GM21390 (cell line): ENCODE results near the gene SPATS2.
"Not testable (repeated sequence)": the region's sequence is repeated elsewhere in the genome, so short reads cannot be mapped to it uniquely, and the experiment has no call there.

Experiments
- ATAC-seq: cut with Tn5 transposase; IDR thresholded peaks from one replicate; pipeline ENCODE4 v1.9.1; 2021; ENCODE audit not compliant: unreplicated experiment

The SPATS2 gene

DNA sequence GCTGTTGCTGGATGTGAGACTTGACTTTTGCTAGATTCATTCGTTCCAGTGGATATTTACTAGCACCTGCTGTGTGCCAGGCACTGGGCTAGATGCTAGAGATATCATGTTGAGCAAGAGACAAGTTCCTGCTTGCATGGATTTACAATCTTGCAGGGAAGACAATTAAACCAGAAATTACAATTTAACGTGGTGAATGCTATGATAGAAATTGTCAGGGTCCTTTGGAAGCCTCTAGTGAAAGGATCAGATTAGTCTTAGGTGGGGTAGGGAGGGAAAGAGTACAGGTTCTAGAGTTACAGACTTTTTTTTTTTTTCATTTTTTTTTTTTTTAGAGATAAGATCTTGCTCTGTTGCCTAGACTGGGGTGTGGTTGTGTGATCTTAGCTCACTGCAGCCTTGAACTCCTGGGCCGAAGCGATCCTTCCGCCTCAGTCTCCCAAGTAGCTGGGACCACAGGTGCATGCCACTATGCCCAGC lies 36.7 kb downstream of the SPATS2 start:
- no peak for ATAC-seq

DNA sequence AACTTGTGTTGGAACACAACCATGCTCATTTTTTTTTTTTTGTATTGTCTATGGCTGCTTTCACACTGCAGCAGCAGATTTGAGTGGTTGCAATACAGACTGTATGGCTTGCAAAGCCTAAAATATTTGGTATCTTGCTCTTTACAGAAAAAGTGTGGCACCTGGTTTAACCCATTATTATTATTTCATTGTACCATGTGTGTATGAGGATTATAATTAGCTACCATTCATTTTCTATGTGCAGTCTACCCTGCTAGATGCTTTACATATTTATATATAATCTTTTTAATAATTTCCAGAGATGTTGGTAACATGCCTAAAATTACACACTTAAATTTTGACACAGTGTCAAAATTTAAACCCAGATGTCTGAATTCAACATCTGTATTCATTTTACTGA lies 37.7 kb downstream of the SPATS2 start:
- ATAC-seq = no peak

DNA sequence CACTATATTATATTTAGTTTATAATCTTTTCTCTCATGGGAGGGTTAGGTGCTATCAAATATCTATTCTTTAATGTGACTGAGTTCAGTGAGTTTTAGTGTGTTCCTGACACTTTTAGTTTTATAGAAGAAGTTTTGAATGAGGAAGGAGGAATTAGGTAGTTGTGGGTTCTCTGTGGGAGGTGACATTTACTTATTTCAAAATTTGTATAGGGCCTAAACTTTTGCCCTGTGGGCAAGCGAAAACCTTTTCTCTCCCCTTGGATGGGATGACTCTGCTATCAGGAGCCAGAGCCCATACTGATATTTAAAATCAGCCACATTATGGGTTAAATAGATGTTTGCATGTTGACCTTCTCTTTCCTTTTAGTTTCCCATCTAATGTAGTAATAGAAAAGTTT lies 43.6 kb downstream of the SPATS2 start:
- ATAC-seq = no peak

DNA sequence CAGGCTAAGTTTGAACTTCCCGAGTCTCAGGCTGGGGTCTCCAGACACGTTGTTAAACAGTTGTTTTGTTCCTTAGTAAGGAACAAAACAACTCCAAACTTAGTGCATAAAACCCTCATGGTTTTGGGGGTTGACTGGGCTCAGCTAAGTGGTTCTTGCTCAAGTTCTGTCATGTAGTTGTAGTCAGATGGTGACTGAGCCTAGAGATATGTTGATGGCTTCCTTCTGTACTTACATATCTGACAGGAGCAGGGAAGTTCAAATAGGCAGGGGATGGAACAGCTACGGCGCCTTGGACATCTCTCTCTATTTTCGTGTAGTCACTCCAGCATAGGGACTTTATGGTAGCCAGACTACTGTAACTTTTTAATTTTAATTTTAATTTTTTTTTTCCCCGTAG lies 45.7 kb downstream of the SPATS2 start:
- ATAC-seq = no peak

DNA sequence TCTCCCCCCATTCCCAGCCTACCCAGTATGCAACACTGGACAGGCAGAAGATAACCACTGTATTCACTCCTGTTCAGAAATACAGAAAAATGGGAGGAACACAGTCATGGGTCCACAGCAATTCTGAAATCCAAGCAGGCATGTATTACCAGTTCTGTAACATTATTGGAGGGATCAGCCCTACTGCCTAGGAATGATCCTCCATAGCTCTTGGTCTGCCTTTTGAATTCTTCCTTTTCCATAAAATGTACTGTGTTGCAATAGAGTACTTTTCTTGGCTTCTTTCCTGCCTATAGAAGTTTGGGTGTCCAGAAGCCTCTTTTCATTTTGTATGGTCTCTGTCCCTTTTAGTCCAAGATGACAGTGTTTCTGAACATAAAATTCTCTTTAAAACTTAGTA lies 46.5 kb downstream of the SPATS2 start:
- no peak for ATAC-seq

DNA sequence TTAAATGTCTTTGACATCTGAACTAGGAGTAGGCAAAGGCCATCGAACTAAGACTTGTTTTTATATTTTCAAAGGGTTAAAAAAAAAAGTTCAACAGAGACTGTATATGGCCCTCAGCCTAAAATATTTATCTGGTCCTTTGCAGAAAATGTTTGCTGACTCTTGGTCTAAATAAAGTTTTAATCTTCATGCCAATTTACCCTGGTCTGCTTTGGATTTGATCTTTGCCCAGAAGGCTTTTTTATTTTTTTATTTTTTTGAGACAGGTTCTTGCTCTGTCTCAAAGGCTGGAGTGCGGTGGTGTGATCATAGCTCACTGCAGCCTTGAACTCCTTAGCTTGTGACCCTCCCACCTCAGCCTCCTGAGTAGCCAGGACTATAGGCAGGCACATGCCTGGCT lies 47.1 kb downstream of the SPATS2 start:
- no peak for ATAC-seq

DNA sequence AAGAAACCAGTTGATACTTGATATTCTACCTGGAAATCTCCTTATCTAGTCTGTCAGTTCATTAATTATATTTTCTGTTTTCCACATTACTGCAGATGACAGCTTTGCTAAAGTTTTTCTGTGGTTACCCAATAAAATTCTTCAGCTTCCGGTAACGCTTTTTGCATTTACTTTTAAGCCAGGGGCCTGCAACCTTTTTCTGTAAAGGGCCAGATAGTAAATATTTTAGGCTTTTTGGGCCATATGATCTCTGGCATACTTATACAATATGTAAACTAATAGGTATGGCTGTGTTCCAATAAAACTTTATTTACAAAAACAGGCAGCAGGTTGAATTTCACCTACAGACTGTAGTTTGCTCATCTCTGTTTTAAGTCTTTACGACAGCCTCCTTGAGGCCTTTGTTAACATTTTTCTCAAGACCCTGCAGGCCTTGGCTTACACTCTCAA lies 48.3 kb downstream of the SPATS2 start:
- no peak for ATAC-seq

DNA sequence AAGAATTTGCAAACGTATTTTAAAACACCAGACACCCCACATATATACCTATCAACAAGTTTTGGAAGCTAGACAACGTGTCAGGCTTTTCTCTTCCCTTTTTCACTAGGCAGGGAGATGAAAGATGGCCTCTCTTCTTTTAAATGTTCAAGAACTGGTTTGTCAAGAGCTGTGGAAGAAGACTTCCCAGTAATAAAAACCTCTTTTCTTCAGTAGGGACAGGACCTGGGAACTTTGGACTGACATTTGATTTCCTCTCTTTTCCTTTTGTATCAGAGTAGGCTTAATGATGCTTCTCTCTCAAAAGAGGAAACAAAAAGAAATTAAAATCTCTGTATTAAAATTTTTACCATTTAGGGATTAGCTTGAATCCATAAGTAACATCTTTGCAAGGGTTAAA lies 49.6 kb downstream of the SPATS2 start:
- ATAC-seq = no peak

DNA sequence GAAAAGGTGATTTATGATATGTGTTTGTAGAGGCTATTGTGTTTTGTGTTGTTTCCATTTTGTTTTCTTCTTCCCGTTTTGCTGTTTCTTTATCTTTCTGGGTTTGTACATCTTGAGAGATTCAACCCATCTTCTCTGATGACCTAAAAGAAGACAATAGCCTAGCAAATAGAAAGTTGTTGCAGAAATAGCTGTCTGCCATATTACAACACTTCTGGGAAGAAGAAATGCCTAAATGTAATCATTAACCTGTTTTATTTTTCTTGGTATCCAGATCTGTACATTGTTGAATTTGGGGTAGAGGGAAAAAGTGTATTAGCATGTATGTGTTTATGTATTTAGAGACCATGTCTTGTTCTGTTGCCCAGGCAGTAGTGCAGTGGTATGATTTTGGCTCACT lies 50.3 kb downstream of the SPATS2 start:
- ATAC-seq = no peak

DNA sequence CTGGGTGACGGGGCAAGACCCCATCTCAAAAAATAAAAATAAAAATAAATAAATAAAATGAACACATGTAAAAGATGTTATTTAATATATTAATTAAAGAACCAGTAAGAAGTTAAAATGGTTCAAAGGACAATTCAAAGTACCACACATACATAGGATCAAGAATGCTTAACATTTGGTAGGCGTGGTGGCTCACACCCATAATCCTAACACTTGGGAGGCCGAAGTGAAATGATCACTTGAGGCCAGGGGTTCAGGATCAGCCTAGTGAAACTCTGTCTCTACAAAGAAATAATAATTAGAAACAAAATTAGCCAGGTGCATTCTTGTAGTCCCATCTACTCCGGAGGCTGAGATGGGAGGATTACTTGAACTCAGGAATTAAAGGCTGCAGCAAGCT lies 53.3 kb downstream of the SPATS2 start:
- no peak for ATAC-seq

DNA sequence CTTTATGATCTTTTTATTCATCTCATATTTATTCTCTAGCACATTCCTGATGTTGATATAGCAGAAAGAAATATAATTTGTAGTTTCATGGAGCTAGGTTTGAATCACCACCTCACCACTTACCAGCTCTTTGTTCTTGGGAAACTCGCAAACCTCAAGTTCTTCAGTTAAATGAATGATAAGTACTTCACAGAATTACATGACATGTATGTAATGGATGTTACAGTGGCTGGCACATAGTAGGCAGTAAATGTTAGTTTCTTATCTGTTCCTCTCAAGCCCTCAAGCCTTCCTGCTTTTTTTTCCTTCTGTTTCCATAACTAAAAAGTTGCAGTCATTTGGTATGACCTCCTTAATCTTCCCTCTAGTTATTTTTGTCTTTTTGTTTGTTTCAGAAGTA lies 54.9 kb downstream of the SPATS2 start:
- no peak for ATAC-seq

DNA sequence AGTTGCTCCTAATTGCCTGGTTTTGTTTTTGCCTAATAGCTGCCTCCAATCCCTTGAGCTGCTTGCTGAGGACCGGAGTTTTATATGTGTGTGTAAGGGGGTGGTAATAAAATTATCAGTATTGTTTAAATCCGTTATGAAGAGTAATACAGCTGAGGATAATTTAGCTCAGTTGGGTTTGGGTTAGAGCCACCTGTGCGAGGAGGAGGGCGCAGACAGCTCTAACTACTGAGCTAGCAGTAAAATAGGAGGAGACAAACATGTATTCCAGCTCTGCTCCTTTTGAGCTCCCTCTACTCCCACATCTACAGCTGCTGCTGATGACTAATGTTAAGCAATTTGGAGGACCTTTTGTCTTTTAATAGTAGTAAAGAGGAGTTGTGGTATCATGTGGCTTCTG lies 61.5 kb downstream of the SPATS2 start:
- no peak for ATAC-seq

DNA sequence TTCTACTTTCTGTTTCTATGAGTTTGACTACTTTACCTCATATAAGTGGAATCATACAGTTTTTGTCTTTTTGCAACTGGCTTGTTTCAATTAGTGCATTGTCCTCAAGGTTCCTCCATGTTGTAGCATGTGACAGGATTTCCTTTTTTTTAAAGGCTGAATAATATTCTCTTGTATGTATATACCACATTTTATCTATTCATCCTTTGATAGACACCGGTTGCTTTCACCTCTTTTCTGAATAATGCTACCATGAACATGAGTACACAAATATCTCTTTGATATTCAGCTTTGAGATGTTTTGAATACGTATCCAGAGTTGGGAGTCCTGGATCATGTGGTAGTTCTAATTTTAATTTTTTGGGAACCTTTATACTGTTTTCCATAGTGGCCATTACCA lies 65.4 kb downstream of the SPATS2 start:
- no peak for ATAC-seq

DNA sequence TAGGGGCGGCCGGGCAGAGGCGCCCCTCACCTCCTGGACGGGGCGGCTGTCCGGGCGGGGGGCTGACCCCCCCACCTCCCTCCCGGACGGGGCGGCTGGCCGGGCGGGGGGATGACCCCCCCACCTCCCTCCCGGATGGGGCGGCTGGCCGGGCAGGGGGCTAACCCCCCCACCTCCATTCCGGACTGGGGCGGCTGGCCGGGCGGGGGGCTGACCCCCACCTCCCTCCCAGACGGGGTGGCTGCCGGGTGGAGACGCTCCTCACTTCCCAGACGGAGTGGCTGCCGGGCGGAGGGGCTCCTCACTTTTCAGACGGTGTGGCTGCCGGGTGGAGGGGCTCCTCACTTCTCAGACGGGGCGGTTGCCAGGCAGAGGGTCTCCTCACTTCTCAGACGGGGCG lies 69.5 kb downstream of the SPATS2 start:
- ATAC-seq = not testable (repeated sequence)

DNA sequence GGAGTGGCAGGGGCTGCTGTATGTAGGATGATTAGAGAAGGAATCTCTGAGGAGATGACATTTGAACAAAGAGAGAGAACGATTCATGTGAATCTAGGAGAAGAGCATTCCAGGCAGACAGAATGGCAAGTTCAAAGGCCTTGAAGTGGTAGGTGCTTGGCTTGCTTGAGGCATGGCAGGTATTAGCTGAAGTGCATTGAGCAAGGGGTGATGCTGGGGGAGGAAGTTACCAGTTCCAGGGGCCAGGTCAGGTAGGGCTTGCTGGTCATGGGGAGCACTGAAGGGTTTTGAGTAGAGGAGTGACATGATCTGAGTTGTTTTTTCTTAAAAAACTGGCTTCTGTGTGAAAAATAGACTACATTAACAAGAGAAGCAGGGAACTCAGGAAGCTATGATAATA lies 71.8 kb downstream of the SPATS2 start:
- no peak for ATAC-seq

DNA sequence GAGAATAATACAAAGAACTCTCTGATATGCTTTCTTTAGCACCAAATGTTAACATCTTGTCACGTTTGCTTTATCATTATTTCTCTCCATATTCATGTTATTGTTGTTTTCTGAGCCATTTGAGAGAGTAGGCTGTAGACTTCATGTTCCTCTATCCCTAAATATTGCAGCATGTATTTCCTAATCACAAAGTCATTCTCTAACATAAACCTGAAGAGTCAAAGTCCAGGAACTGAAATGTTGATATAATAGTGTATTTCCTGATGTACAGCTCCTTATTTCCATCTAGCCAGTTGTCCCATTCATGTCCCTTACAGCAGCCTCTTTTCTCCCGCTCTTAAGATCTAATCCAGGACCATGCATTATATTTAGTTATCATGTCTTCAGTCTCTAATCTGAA lies 72.8 kb downstream of the SPATS2 start:
- ATAC-seq = no peak

DNA sequence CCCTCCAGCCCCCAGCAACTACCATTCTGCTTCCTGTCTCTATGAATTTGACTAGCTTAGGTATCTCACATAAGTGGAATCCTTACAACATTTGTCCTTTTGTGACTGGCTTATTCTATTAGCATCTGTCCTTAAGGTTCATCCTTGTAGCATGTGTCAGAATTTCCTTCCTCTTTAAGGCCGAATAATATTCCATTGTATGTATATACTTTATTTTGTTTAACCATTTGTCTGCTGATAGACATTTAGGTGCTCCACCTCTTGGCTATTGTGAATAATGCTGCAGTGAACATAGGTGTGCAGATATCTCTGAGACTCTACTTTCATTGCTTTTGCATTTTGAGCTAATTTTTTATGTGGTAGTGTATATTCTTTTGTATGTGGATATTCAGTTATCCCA lies 75.7 kb downstream of the SPATS2 start:
- no peak for ATAC-seq

DNA sequence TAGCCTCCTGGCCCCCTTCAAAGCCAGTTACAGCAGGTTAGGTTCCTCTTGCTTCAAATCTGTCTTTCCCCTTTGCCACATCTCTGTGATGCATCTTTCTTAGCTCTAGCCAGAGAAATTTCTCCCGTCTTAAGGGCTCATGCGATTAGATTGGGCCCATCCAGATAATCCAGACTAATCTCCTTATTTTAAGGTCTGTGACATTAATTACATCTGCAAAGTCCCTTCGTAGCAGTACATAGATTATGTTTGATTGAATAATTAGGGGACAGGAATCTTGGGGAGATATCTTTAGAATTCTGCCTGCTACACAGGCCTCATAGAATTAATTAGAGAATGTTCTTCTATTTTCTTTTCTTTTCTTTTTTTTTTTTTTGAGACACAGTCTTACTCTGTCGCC lies 79.3 kb downstream of the SPATS2 start:
- ATAC-seq = no peak

DNA sequence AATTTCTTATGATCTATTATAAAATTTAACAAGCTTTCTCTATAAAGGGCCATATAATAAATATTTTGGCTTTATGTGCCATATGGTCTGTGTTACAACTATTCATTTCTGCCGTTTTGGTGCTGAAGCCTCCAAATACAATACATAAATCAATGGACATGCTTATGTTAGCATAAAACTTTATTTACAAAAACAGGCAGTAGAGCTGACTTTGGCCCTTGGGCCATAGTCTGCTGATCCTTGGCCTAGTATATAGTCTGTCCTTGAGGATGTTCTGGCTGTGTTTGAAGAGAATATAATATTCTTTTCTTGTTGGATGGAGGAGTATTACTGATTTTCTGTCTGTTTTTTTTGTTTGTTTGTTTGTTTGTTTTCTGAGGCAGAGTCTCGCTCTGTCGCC lies 81.6 kb downstream of the SPATS2 start:
- no peak for ATAC-seq

DNA sequence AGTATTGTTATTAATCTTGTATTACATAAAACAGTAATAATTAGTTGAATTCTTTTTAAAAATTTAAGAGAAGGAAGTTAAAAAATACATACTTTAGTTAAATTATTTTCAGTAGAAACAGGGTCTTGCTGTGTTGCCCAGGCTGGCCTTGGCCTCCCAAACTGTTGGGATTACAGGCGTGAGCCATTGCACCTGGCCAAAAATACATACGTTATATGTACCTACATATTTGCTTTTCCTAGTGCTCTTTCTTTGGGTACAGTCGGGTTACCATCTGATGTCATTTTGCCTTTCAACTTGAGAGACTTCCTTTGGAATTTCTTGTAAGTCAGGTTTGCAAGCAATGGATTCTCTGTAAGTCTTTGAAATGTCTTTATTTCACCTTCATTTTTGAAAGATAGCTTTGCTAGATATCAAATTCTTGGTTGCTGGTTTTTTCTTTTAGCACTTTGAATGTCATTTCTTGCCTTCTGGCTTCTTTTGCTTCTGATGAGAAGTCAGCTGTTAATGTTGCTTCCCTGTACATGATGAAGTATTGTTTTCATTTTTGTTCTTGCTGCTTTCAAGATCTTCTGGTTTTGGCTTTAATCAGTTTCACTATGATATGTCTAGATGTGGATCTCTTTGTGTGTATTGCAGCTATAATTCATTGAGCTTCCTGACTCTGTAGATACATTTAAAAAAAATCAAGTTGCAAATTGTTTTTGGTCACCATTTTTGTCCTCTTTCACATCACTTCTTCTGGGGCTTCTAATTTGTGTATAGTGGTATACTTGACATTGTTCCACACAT lies 84.4 kb downstream of the SPATS2 start:
- no peak for ATAC-seq

DNA sequence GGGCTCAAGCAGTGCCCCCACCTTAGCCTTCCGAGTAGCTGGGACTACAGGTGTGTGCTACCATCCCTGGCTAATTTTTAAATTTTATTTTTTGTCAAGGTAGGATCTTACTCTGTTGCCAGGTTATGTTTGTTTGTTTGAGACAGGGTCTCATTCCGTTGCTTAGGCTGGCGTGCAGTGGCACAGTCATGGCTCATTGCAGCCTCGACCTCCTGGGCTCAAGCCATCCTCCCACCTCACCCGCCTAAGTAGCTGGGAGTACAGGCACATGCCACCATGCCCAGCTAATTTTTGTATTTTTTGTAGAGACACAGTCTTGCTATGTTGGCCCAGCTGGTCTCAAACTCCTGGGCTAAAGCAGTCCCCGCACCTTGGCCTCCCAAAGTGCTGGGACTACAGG lies 88.2 kb downstream of the SPATS2 start:
- ATAC-seq = no peak

DNA sequence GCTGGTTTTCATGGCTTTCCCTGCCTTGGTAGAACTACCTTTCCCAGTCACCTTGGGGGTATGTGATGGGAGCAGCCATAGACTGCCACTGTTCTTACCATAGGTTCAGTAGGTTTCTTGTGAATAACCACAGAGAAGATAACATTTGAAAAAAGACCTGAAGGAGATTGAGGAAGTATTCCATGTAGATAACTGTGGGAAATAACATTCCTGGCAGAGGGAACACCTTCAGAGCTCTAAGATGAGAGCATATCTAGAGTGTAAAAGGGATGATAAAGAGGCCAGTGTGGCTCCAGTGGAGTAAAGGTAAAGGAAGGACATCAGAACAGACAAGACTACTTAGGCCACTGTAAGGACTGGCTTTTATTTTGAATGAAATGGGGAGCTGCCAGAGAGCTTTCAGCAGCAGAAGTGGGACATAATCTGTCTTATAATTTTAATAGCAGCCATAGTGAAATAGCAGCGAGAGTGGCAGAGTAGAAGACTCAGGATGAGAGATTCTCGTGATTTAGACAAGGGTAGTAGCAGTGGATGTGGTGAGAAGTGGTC lies 88.9 kb downstream of the SPATS2 start:
- no peak for ATAC-seq

DNA sequence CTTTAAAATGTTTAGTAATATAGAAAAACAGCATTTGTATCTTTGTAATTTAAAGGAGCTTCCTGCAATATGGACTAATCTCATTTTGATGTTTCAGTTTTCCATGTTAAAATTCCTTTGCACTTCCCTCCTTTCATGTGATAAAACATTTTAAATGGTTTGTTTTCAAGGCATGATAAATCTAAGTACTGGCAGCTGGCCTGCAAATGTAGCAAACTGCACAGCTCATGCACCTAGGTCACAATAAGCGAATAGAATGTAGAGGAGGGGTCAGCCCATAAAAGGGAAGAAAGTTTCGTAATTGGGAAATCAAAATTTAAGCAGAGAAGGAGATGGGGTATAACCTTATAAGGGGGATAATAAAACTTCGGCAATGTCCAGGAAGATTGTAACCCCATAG lies 91.6 kb downstream of the SPATS2 start:
- no peak for ATAC-seq
